NCI-H748 treated with DMSO at 0.1 percent for 48 hours (cell line): ENCODE measurements around the gene DNMT3A.
A peak's percentile ranks its signal among the peaks of the same experiment; 100 is the strongest.

Source experiments
- DNase-seq: peaks from one replicate; lab custom pipeline; 2025; lab: John Stamatoyannopoulos, UW

DNMT3A gene

GRCh38 chr2:25341753-25342371, at the start of gene DNMT3A:
DNMT3A (minus strand) TSS chr2:25341925; CDS start chr2:25313984, 27,941 bp downstream.
- DNase-seq: no peak

GRCh38 chr2:25389161-25389560, 47.4 kb upstream of the DNMT3A start:
- no peak for DNase-seq

GRCh38 chr2:25388491-25388890, 46.8 kb upstream of the DNMT3A start:
- no peak for DNase-seq

- DNase-seq: no peak
Observed at GRCh38 chr2:25387876-25388449, 46.2 kb upstream of the DNMT3A start.

- DNase-seq: no peak
Observed at GRCh38 chr2:25386971-25387875, 45.5 kb upstream of the DNMT3A start.

- no peak for DNase-seq
Observed at GRCh38 chr2:25385910-25386309, 44.2 kb upstream of the DNMT3A start.

GRCh38 chr2:25383806-25384205, 42.1 kb upstream of the DNMT3A start:
- DNase-seq: no peak

GRCh38 chr2:25381502-25381901, 39.8 kb upstream of the DNMT3A start:
- DNase-seq: no peak

GRCh38 chr2:25380586-25381375, 39.1 kb upstream of the DNMT3A start:
- no peak for DNase-seq

GRCh38 chr2:25380023-25380422, 38.3 kb upstream of the DNMT3A start:
- no peak for DNase-seq

- DNase-seq: no peak
Observed at GRCh38 chr2:25379535-25379934, 37.8 kb upstream of the DNMT3A start.

- no peak for DNase-seq
Observed at GRCh38 chr2:25378731-25379490, 37.2 kb upstream of the DNMT3A start.

GRCh38 chr2:25377822-25378421, 36.2 kb upstream of the DNMT3A start:
- DNase-seq: no peak

GRCh38 chr2:25376750-25377621, 35.3 kb upstream of the DNMT3A start:
- peak; percentile 75 for DNase-seq

- no peak for DNase-seq
Observed at GRCh38 chr2:25375989-25376545, 34.3 kb upstream of the DNMT3A start.

- DNase-seq: no peak
Observed at GRCh38 chr2:25375371-25375988, 33.8 kb upstream of the DNMT3A start.

- no peak for DNase-seq
Observed at GRCh38 chr2:25374827-25375226, 33.1 kb upstream of the DNMT3A start.

- DNase-seq: no peak
Observed at GRCh38 chr2:25374411-25374810, 32.7 kb upstream of the DNMT3A start.

- no peak for DNase-seq
Observed at GRCh38 chr2:25373269-25373981, 31.7 kb upstream of the DNMT3A start.
